Suprapubic skin (tissue), 4 donors: ENCODE results near the gene GJA5. TPM values are rescaled to one million over a fixed set of nuclear protein-coding genes. Genes with fewer than 3 reads are reported as not detected.

Source experiments
- DNase-seq, 2 donors: peaks; one replicate each; pipeline ENCODE4 v3.0.0-alpha.2; 2019; ENCODE audit warnings: low spot score in 2 of 2
- H3K27ac ChIP-seq: fragments of 200-600 bp; sonication (generic); one replicate; pipeline ENCODE4 v1.5.1; 2019
- H3K27me3 ChIP-seq: fragments of 200-600 bp; sonication (generic); one replicate; pipeline ENCODE4 v1.5.1; 2019
- H3K36me3 ChIP-seq: fragments of 200-600 bp; sonication (generic); one replicate; pipeline ENCODE4 v1.5.1; 2019
- H3K4me1 ChIP-seq: fragments of 200-600 bp; sonication (generic); one replicate; pipeline ENCODE4 v1.5.1; 2019
- H3K4me3 ChIP-seq: fragments of 200-600 bp; sonication (generic); one replicate; pipeline ENCODE4 v1.5.1; 2019; ENCODE audit warnings: mild to moderate bottlenecking
- H3K9me3 ChIP-seq: fragments of 200-600 bp; sonication (generic); one replicate; pipeline ENCODE4 v1.5.1; 2019
- CTCF ChIP-seq, 2 donors: fragments of 200-600 bp in 1 of 2; fragments of 450-650 bp in 1 of 2; sonication (generic) in 1 of 2; IDR thresholded peaks; one replicate each; pipeline ENCODE4 v1.5.1; 2016 to 2019; ENCODE audit warnings: antibody characterized with exemption in 2 of 2, mild to moderate bottlenecking in 1 of 2, moderate library complexity in 1 of 2
- EP300 ChIP-seq: sonication (generic); formaldehyde crosslinking; IDR thresholded peaks from one replicate; pipeline ENCODE4 v1.6.1; 2017; ENCODE audit warnings: antibody characterized with exemption
- POLR2A ChIP-seq, 2 donors: fragments of 450-650 bp; IDR thresholded peaks; one replicate each; pipeline ENCODE4 v1.6.1; 2017; ENCODE audit warnings: antibody characterized with exemption in 2 of 2, mild to moderate bottlenecking in 2 of 2, moderate library complexity in 2 of 2
- POLR2AphosphoS5 ChIP-seq, 3 donors: sonication (generic); formaldehyde crosslinking; IDR thresholded peaks; one replicate each; pipeline ENCODE4 v1.6.1; 2017; ENCODE audit warnings: antibody characterized with exemption in 3 of 3
- WGBS: methylation state at CpG from one replicate; pipeline ENCODE4 v1.1.5; 2018; 5-methylcytosine and 5-hydroxymethylcytosine counted together
- total RNA-seq, 4 donors: library from RNA; depleted of rRNA; stranded (reverse); fragments of >200 nt; gene quantifications; one replicate each; pipeline ENCODE4 v1.1.0, GENCODE V29; 2016

The GJA5 gene
- total RNA-seq, 4 donors from 2014 or later = 1.8 to 11.7 (median 3.6) TPM

DNA sequence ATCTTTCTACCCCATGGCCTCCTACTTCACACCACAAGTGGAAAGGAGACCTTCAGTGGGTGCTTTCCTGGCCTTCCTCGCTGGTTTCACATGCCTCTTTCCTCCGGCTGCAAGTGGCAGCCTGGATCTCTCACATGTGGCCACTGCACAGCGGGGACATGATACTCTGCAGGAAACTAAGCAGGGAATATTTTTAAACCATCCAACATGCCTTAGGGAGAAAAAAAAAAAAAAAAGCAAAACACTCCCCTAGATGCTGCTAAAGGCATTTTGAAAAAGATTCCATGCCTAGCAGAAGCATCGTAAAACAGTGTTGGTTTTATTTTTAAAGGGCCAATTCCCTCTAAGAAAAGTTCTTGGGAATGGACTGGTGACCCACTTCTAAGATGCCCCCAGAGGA is 12.2 kb upstream of the GJA5 start:
- WGBS = 52% methylated on average over 4 of the region's 4 CpGs
- no peak for TF ChIP-seq EP300
- TF ChIP-seq POLR2A (IDR thresholded peaks at IDR 0.05) = no peak
- TF ChIP-seq CTCF (IDR thresholded peaks at IDR 0.05) = no peak
- no peak for TF ChIP-seq POLR2AphosphoS5 (IDR thresholded peaks at IDR 0.05)
- no peaks in the 10 kb centered on the region for H3K36me3 ChIP-seq
- H3K4me3 ChIP-seq = no peak overlapping the region
- H3K4me1 ChIP-seq = peaks cover 2% of the 10 kb centered on the region
- H3K27me3 ChIP-seq = peaks cover 28% of the 10 kb centered on the region
- no peak for DNase-seq
- H3K27ac ChIP-seq = no peak overlapping the region
- no peaks in the 10 kb centered on the region for H3K9me3 ChIP-seq

DNA sequence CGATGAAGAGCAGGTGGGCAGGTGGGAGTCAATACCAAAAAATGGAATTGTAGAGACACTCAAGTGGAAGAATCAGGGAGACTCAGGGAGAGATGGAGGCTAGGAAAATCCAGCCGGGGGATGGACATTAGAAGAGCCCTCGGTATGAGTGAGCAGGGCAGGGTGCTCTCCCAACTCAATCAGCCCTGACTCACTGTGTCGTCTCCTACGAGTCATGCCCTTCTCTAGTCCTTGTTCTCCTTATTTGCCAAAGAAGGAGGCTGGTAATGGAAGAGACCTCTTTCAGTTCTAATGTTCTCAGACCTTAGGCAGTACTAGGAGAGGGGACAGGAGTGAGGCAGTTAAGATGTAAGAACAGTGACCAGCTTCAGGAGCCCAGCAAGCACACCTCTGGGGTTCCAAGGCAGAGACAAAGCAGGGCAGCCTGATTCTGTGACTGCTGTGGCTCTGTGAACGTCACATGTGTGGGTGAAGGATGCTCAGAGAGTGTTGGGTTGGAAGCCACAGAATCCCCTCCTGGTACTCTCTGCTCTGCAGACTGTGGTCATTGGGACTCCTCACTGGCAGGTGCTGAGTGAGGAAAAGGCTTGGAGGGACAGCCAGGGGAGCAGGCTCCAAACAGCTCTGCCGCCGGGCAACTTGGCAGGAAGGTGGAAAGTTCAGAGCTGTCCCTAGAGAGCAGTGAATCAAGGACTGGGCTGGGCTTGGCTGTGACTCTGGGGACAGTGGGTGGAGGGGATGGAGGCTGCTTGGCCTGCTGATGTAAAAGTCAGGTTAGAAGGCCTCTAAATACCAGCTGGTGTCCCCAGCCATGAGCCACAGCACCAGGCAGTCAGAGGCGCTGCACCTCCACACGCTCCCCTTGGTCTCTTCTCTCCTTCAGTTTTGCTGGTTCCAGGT is 11.1 kb upstream of the GJA5 start:
- Histone ChIP-seq H3K27ac (no peak overlapping the region), H3K27me3 (peaks cover 25% of the 10 kb centered on the region), H3K4me3 (no peak overlapping the region), H3K9me3 (no peaks in the 10 kb centered on the region), H3K36me3 (no peaks in the 10 kb centered on the region), H3K4me1 (peaks cover 2% of the 10 kb centered on the region)
- TF ChIP-seq POLR2AphosphoS5 (IDR thresholded peaks at IDR 0.05) (no peak), EP300 (no peak), POLR2A (IDR thresholded peaks at IDR 0.05) (no peak), CTCF (IDR thresholded peaks at IDR 0.05) (no peak)
- 74% methylated on average over 8 of the region's 10 CpGs for WGBS
- no peak for DNase-seq

GRCh38 chr1:147769106-147769505 is 8.7 kb upstream of the GJA5 start:
- 62% methylated on average over 5 of the region's 5 CpGs for WGBS
- no peak for DNase-seq
- TF ChIP-seq POLR2A (IDR thresholded peaks at IDR 0.05) (no peak), EP300 (no peak)
- Histone ChIP-seq H3K4me1 (peaks cover 2% of the 10 kb centered on the region), H3K27me3 (peaks cover 17% of the 10 kb centered on the region), H3K36me3 (no peaks in the 10 kb centered on the region), H3K27ac (no peak overlapping the region), H3K4me3 (no peak overlapping the region), H3K9me3 (no peaks in the 10 kb centered on the region)

- H3K4me3 ChIP-seq = no peak overlapping the region
- 92% methylated on average over 2 of the region's 2 CpGs for WGBS
- H3K4me1 ChIP-seq = peaks cover 2% of the 10 kb centered on the region
- TF ChIP-seq POLR2A (IDR thresholded peaks at IDR 0.05) (no peak), POLR2AphosphoS5 (IDR thresholded peaks at IDR 0.05) (no peak), CTCF (IDR thresholded peaks at IDR 0.05) (no peak), EP300 (no peak)
- no peaks in the 10 kb centered on the region for H3K36me3 ChIP-seq
- DNase-seq = no peak
- no peaks in the 10 kb centered on the region for H3K9me3 ChIP-seq
- peaks cover 14% of the 10 kb centered on the region for H3K27me3 ChIP-seq
- H3K27ac ChIP-seq = no peak overlapping the region
These were observed 8.2 kb upstream of the GJA5 start for GRCh38 chr1:147768582-147768981.

- Histone ChIP-seq H3K27ac (no peak overlapping the region), H3K9me3 (no peaks in the 10 kb centered on the region), H3K4me1 (peaks cover under 1% of the 10 kb centered on the region), H3K27me3 (peaks cover 10% of the 10 kb centered on the region), H3K4me3 (no peak overlapping the region), H3K36me3 (no peaks in the 10 kb centered on the region)
- 59% methylated on average over 1 of the region's 1 CpG for whole genome bisulfite sequencing
- TF ChIP-seq POLR2A (IDR thresholded peaks at IDR 0.05) (no peak), EP300 (no peak), POLR2AphosphoS5 (IDR thresholded peaks at IDR 0.05) (no peak), CTCF (IDR thresholded peaks at IDR 0.05) (no peak)
- DNase-seq = no peak
These were observed 7.7 kb upstream of the GJA5 start for GRCh38 chr1:147768101-147768500.
